HCT116 (cell line): ENCODE data around the gene EIF3L. TPM values are rescaled to one million over a fixed set of nuclear protein-coding genes. Genes with fewer than 3 reads are reported as not detected.

Experiments used
- ATAC-seq: fragments of 200-7000 bp; cut with Tn5 transposase; 2 replicates; pipeline ENCODE4 v1.9.1; 2020; ENCODE audit warnings: mild to moderate bottlenecking, moderate library complexity
- BruUV-seq: library from RNA; stranded (reverse); fragments of 400-500 nt; replicated peaks from 2 replicates; lab custom pipeline; 2021; lab: Mats Ljungman, UMichigan
- CTCF ChIA-PET: fragments of 300-600 bp; sonication (Branson Sonifier 250); formaldehyde crosslinking; loops from one replicate; lab custom pipeline; 2021; ENCODE audit warnings: antibody characterized with exemption; lab: Charles Lee
- POLR2A ChIA-PET: fragments of 300-600, 350-600 bp; sonication (Branson Sonifier 250); formaldehyde crosslinking; loops from one replicate; lab custom pipeline; 2021; ENCODE audit warnings: antibody characterized with exemption; lab: Charles Lee
- RAD21 ChIA-PET, 2 experiments: fragments of 300-600 bp; sonication (Branson Sonifier 250); formaldehyde crosslinking; loops; one replicate each; lab custom pipeline; 2023; ENCODE audit warnings: low total read pairs in 2 of 2; ENCODE audit not compliant: uncharacterized antibody in 2 of 2, unreplicated experiment in 2 of 2, low non-redundant PET in 1 of 2; lab: Charles Lee
- DNase-seq: peaks from one replicate; pipeline ENCODE4 v3.0.0-alpha.2; 2010; ENCODE audit warnings: low read depth, low spot score
- H2AFZ ChIP-seq: fragments of 200-600 bp; shearing (Covaris generic), sonication (generic); 2 replicates; pipeline ENCODE4 v1.6.1; 2017; ENCODE audit warnings: low read depth, mixed run types, mixed read lengths, antibody characterized with exemption, low read length; ENCODE audit not compliant: poor library complexity, severe bottlenecking
- H3K27ac ChIP-seq: 2 replicates; pipeline ENCODE4 v1.5.1; 2012; ENCODE audit warnings: low read depth, low read length
- H3K27me3 ChIP-seq: fragments of 200-600 bp; sonication (generic); 2 replicates; pipeline ENCODE4 v1.6.1; 2016; ENCODE audit warnings: mixed run types, low read length, mixed read lengths; ENCODE audit not compliant: insufficient read depth
- H3K36me3 ChIP-seq, 2 experiments: fragments of 200-500 bp in 1 of 2; fragments of 200-600 bp in 1 of 2; sonication (Bioruptor generic) in 1 of 2; sonication (generic) in 1 of 2; 2 replicates each; pipeline versions ENCODE4 v1.5.1 to v1.6.1; 2014 to 2016; ENCODE audit warnings: low read length in 2 of 2, inconsistent platforms in 1 of 2, mixed read lengths in 1 of 2, mixed run types in 1 of 2; ENCODE audit not compliant: insufficient read depth in 2 of 2, control insufficient read depth in 1 of 2
- H3K4me1 ChIP-seq, 2 experiments: fragments of 200-600 bp in 1 of 2; sonication (generic) in 1 of 2; 2 replicates each; pipeline versions ENCODE4 v1.5.1 to v1.6.1; 2012 to 2017; ENCODE audit warnings: low read length in 2 of 2, inconsistent platforms in 1 of 2, mild to moderate bottlenecking in 1 of 2, mixed read lengths in 1 of 2, mixed run types in 1 of 2, moderate library complexity in 1 of 2; ENCODE audit not compliant: insufficient read depth in 2 of 2, control insufficient read depth in 1 of 2
- H3K4me2 ChIP-seq: fragments of 200-600 bp; sonication (generic); 2 replicates; pipeline ENCODE4 v1.6.1; 2017; ENCODE audit warnings: mixed run types, low read length, mixed read lengths
- H3K4me3 ChIP-seq, 2 experiments: fragments of 200-600 bp in 1 of 2; sonication (generic) in 1 of 2; replicated peaks in 1 of 2; 2 replicates each; pipeline ENCODE4 v1.5.1; 2011 to 2016; ENCODE audit warnings: low read length in 2 of 2, control low read depth in 1 of 2, low read depth in 1 of 2, mild to moderate bottlenecking in 1 of 2, mixed read lengths in 1 of 2, mixed run types in 1 of 2
- H3K79me2 ChIP-seq: fragments of 200-600 bp; sonication (generic); 2 replicates; pipeline ENCODE4 v1.6.1; 2017; ENCODE audit warnings: mild to moderate bottlenecking, mixed run types, low read length, moderate library complexity, mixed read lengths; ENCODE audit not compliant: insufficient read depth
- H3K9ac ChIP-seq: fragments of 200-600 bp; sonication (generic); 2 replicates; pipeline ENCODE4 v1.6.1; 2016; ENCODE audit warnings: low read length, mixed read lengths
- H3K9me2 ChIP-seq: fragments of 200-600 bp; sonication (generic), shearing (Covaris generic); 2 replicates; pipeline ENCODE4 v1.6.1; 2017; ENCODE audit warnings: mixed run types, mild to moderate bottlenecking, moderate library complexity; ENCODE audit not compliant: insufficient read depth
- H3K9me3 ChIP-seq, 2 experiments: fragments of 200-500 bp in 1 of 2; fragments of 200-600 bp in 1 of 2; sonication (Bioruptor generic) in 1 of 2; sonication (generic) in 1 of 2; 2 replicates each; pipeline ENCODE4 v1.6.1; 2014 to 2017; ENCODE audit warnings: low read length in 2 of 2, mixed read lengths in 2 of 2, inconsistent platforms in 1 of 2, low read depth in 1 of 2, mild to moderate bottlenecking in 1 of 2, mixed run types in 1 of 2, moderate library complexity in 1 of 2; ENCODE audit not compliant: control insufficient read depth in 1 of 2, insufficient read depth in 1 of 2
- H4K20me1 ChIP-seq: fragments of 200-600 bp; sonication (generic), shearing (Covaris generic); 2 replicates; pipeline ENCODE4 v1.6.1; 2017; ENCODE audit warnings: mixed run types, mild to moderate bottlenecking, moderate library complexity; ENCODE audit not compliant: insufficient read depth
- CBX3 ChIP-seq: IDR thresholded peaks from 2 replicates; pipeline ENCODE4 v1.6.1; 2012; ENCODE audit warnings: low read depth
- CEBPB ChIP-seq: IDR thresholded peaks from 2 replicates; pipeline ENCODE4 v1.6.1; 2012; ENCODE audit warnings: low read depth
- ELF1 ChIP-seq: IDR thresholded peaks from 2 replicates; pipeline ENCODE4 v1.6.1; 2012; ENCODE audit warnings: low read depth, borderline replicate concordance
- EZH2phosphoT487 ChIP-seq: fragments of 200-600 bp; IDR thresholded peaks from 2 replicates; pipeline ENCODE4 v1.6.1; 2018; ENCODE audit warnings: antibody characterized with exemption, borderline replicate concordance
- FOSL1 ChIP-seq: IDR thresholded peaks from 2 replicates; pipeline ENCODE4 v1.6.1; 2012; ENCODE audit warnings: low read depth
- POLR2A ChIP-seq: IDR thresholded peaks from 2 replicates; pipeline ENCODE4 v1.7.0; 2011; ENCODE audit warnings: borderline replicate concordance; ENCODE audit not compliant: insufficient read depth, insufficient read length; ENCODE audit errors: extremely low read depth
- POLR2AphosphoS5 ChIP-seq: IDR thresholded peaks from 2 replicates; pipeline ENCODE4 v1.6.1; 2011; ENCODE audit warnings: mild to moderate bottlenecking, low read depth, low read length, moderate library complexity
- RAD21 ChIP-seq: IDR thresholded peaks from 2 replicates; pipeline ENCODE4 v1.6.1; 2012; ENCODE audit warnings: low read depth, mild to moderate bottlenecking
- SIN3A ChIP-seq: IDR thresholded peaks from 2 replicates; pipeline ENCODE4 v1.6.1; 2012; ENCODE audit warnings: low read depth
- SRF ChIP-seq: IDR thresholded peaks from 2 replicates; pipeline ENCODE4 v1.6.1; 2012; ENCODE audit warnings: low read depth
- TCF7L2 ChIP-seq: IDR thresholded peaks from 2 replicates; pipeline ENCODE4 v1.7.0; 2011; ENCODE audit warnings: borderline replicate concordance, inconsistent platforms; ENCODE audit not compliant: insufficient read depth, insufficient read length; ENCODE audit errors: extremely low read depth
- YY1 ChIP-seq: IDR thresholded peaks from 2 replicates; pipeline ENCODE4 v1.6.1; 2011; ENCODE audit warnings: low read length, low read depth, moderate library complexity, mild to moderate bottlenecking; ENCODE audit not compliant: insufficient replicate concordance; ENCODE audit errors: extremely low read depth
- ZFX ChIP-seq: fragments of 450-650 bp; IDR thresholded peaks from 2 replicates; pipeline ENCODE4 v1.6.1; 2017
- intact Hi-C: fragments of 100-400 bp; cut with micrococcal nuclease; formaldehyde crosslinking; loops from 2 replicates; pipeline ENCODE4 v1.10.0; 2022
- total RNA-seq: library from RNA; stranded (reverse); gene quantifications from one replicate; pipeline ENCODE4 v1.2.1, GENCODE V29; 2021; ENCODE audit not compliant: unreplicated experiment
- TF ChIP-seq, protein P1 (sequence below): IDR thresholded peaks from 2 replicates; pipeline ENCODE4 v1.6.1; 2012
- TF ChIP-seq, protein P2 (sequence below): IDR thresholded peaks from 2 replicates; pipeline ENCODE4 v1.6.1; 2012; ENCODE audit warnings: low read depth
- TF ChIP-seq, protein P3 (sequence below), 3 experiments: fragments of 200-600 bp in 1 of 3; sonication (generic) in 1 of 3; IDR thresholded peaks in 2 of 3; conservative IDR thresholded peaks in 1 of 3; 2 replicates each; pipeline ENCODE4 v1.5.1; 2012 to 2017; ENCODE audit warnings: low read depth in 2 of 3, low read length in 2 of 3, antibody characterized with exemption in 1 of 3, borderline replicate concordance in 1 of 3, control low read depth in 1 of 3, mild to moderate bottlenecking in 1 of 3, mixed read lengths in 1 of 3, mixed run types in 1 of 3, moderate library complexity in 1 of 3; ENCODE audit not compliant: insufficient read depth in 1 of 3
- TF ChIP-seq, protein P4 (sequence below): IDR thresholded peaks from 2 replicates; pipeline ENCODE4 v1.6.1; 2012

The EIF3L gene
- total RNA-seq, 1 experiment from 2014 or later: 687 TPM

DNA sequence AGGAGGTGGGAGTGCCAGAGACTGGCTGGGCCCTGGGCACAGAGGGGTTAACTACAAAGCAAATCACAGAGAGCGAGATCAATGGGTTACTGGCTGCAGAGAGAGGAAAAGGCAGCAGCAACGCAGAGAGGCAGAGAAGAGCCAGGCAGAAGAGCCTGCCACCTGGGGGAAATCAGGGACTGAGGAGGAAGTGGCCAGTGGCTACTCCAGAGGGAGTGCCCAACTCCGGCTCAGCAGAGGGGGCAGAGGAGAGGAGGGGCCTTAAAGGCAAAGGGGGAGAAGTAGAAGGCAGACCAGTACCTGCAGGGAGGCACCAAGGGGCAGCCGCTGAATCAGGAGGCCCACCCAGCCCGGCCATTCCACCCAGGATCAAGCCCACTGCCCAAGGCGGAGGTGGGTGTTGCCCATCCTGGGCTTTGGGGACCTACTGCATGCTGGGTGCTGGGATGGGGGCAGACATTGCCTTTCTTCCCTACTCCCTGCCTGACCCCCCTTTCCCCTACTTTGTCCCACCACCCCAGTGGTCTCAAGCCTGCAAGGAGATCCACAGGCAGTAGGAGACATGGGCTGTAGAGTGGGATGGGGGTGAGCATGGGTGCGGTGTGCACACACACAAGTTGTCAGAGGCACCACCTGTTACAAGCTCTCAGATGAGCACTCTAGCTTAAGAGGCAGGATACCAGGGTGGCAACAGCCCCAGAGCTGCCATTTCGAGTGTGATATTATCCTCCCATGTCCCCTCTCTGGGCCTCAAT is 27.0 kb upstream of the EIF3L start (continued):
- TF ChIP-seq, protein P1, sequence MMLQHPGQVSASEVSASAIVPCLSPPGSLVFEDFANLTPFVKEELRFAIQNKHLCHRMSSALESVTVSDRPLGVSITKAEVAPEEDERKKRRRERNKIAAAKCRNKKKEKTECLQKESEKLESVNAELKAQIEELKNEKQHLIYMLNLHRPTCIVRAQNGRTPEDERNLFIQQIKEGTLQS: no peak
- TF ChIP-seq CEBPB: no peak
- TF ChIP-seq CBX3: no peak
- TF ChIP-seq ELF1: no peak
- no peak for TF ChIP-seq POLR2A
- TF ChIP-seq, protein P2, sequence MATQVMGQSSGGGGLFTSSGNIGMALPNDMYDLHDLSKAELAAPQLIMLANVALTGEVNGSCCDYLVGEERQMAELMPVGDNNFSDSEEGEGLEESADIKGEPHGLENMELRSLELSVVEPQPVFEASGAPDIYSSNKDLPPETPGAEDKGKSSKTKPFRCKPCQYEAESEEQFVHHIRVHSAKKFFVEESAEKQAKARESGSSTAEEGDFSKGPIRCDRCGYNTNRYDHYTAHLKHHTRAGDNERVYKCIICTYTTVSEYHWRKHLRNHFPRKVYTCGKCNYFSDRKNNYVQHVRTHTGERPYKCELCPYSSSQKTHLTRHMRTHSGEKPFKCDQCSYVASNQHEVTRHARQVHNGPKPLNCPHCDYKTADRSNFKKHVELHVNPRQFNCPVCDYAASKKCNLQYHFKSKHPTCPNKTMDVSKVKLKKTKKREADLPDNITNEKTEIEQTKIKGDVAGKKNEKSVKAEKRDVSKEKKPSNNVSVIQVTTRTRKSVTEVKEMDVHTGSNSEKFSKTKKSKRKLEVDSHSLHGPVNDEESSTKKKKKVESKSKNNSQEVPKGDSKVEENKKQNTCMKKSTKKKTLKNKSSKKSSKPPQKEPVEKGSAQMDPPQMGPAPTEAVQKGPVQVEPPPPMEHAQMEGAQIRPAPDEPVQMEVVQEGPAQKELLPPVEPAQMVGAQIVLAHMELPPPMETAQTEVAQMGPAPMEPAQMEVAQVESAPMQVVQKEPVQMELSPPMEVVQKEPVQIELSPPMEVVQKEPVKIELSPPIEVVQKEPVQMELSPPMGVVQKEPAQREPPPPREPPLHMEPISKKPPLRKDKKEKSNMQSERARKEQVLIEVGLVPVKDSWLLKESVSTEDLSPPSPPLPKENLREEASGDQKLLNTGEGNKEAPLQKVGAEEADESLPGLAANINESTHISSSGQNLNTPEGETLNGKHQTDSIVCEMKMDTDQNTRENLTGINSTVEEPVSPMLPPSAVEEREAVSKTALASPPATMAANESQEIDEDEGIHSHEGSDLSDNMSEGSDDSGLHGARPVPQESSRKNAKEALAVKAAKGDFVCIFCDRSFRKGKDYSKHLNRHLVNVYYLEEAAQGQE: no peak

DNA sequence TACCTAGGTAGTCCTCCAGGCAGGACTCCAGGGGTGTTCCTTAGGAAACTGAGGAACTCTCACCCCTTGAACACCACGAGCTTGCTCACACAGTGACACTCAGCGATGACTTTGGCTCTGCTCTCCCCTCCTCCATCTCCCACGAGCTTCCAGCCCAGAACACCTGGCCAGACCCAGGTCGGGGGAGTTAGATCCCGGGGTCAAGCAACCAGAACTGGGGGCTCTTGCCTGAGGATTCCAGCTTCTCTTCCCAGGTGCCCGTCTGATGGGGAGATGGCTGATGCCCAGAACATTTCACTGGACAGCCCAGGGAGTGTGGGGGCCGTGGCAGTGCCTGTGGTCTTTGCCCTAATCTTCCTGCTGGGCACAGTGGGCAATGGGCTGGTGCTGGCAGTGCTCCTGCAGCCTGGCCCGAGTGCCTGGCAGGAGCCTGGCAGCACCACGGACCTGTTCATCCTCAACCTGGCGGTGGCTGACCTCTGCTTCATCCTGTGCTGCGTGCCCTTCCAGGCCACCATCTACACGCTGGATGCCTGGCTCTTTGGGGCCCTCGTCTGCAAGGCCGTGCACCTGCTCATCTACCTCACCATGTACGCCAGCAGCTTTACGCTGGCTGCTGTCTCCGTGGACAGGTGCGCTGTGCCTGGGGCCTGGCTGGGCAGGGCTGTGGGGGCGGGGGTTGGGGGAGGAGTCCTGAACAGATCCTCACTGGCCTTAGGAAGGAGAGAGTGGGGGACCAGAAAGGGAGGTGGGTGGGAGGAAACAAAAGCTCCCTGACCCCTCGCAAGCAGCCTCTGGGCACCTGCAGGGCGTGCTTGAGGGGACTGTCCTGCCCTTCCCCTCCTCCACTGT is 25.9 kb upstream of the EIF3L start, which contains the start of gene GALR3:
Gene GALR3, plus strand, starts transcription at position 249 of the 852 bp plus-strand sequence. Its CDS starts 25 bp downstream, at position 274.
- RAD21 ChIA-PET: no interaction called here
- no peak within 1 kb of the TSS for H3K4me3 ChIP-seq
- intact Hi-C loops: no loop called here
- H3K36me3 ChIP-seq: no peaks in the 10 kb centered on the region
- ATAC-seq (no peak), DNase-seq (no peak)
- no peaks in the 10 kb centered on the region for H4K20me1 ChIP-seq
- no peaks in the 10 kb centered on the region for H3K9me2 ChIP-seq
- H2AFZ ChIP-seq: no peak within 1 kb of the TSS
- H3K9ac ChIP-seq: no peak within 1 kb of the TSS
- no peaks in the 10 kb centered on the region for H3K27me3 ChIP-seq
- H3K9me3 ChIP-seq: no peaks in the 10 kb centered on the region
- CTCF ChIA-PET: interaction anchor here (1.3 kb wide), 1 partner anchor 16 kb away, joined by 3 read pairs; the partner anchor contains the start of gene GCAT
- no peak within 1 kb of the TSS for H3K4me2 ChIP-seq
- H3K4me1 ChIP-seq: peaks cover 0 to 7% of the 10 kb centered on the region in 2 experiments; a peak in 1 of 4 replicates
- no peaks in the 10 kb centered on the region for H3K79me2 ChIP-seq
- POLR2A ChIA-PET: interaction anchor here (1.1 to 1.3 kb wide), 2 partner anchors 16 kb away, joined by 3 read pairs; partner anchors contain the start of gene GCAT
- H3K27ac ChIP-seq: no peak within 1 kb of the TSS
- BruUV-seq: no TSS peak
- TF ChIP-seq FOSL1 (no peak), RAD21 (no peak), SIN3A (no peak), TCF7L2 (no peak), CEBPB (no peak), ZFX (no peak), POLR2AphosphoS5 (no peak), EZH2phosphoT487 (no peak), YY1 (no peak), POLR2A (no peak), SRF (no peak)
- TF ChIP-seq, protein P3, sequence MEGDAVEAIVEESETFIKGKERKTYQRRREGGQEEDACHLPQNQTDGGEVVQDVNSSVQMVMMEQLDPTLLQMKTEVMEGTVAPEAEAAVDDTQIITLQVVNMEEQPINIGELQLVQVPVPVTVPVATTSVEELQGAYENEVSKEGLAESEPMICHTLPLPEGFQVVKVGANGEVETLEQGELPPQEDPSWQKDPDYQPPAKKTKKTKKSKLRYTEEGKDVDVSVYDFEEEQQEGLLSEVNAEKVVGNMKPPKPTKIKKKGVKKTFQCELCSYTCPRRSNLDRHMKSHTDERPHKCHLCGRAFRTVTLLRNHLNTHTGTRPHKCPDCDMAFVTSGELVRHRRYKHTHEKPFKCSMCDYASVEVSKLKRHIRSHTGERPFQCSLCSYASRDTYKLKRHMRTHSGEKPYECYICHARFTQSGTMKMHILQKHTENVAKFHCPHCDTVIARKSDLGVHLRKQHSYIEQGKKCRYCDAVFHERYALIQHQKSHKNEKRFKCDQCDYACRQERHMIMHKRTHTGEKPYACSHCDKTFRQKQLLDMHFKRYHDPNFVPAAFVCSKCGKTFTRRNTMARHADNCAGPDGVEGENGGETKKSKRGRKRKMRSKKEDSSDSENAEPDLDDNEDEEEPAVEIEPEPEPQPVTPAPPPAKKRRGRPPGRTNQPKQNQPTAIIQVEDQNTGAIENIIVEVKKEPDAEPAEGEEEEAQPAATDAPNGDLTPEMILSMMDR (IDR thresholded peaks at IDR 0.05 in 2 of 3, conservative IDR thresholded peaks at IDR 0.05 in 1 of 3; ENCODE audit: borderline replicate concordance in 1 of 3, insufficient read depth in 1 of 3, low read depth in 2 of 3, low read length in 2 of 3): no peak
- TF ChIP-seq, protein P4, sequence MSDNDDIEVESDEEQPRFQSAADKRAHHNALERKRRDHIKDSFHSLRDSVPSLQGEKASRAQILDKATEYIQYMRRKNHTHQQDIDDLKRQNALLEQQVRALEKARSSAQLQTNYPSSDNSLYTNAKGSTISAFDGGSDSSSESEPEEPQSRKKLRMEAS: no peak
